GM15510 (cell line): ENCODE measurements around the gene HOTAIR.

Experiments
- POLR2A ChIP-seq: IDR thresholded peaks from 3 replicates; pipeline ENCODE4 v1.6.1; 2011; ENCODE audit warnings: borderline replicate concordance; ENCODE audit not compliant: insufficient read length; ENCODE audit errors: extremely low read depth

Gene HOTAIR

GRCh38 chr12:53995378-53996239 lies 20.9 kb upstream of the HOTAIR start:
- TF ChIP-seq POLR2A = no peak

DNA sequence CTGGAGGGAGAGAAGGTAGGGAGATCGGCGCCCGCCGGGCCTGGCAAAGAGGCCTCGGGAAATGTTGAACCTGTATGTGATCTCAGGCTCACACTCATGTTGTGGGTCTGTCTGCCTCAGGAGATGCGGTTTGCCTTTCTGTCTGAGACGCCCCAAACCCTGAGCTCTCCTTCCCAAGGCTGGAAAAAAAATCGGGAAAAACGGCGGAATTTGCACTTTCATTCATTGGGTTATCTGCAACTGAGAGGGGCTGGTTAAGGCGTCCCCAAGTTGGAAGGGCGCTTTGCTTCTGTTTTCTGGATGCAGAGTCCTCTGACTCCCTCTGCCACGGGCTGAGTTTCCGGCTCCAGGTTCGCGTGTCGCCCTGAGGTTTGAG lies 20.2 kb upstream of the HOTAIR start:
- TF ChIP-seq POLR2A = no peak

DNA sequence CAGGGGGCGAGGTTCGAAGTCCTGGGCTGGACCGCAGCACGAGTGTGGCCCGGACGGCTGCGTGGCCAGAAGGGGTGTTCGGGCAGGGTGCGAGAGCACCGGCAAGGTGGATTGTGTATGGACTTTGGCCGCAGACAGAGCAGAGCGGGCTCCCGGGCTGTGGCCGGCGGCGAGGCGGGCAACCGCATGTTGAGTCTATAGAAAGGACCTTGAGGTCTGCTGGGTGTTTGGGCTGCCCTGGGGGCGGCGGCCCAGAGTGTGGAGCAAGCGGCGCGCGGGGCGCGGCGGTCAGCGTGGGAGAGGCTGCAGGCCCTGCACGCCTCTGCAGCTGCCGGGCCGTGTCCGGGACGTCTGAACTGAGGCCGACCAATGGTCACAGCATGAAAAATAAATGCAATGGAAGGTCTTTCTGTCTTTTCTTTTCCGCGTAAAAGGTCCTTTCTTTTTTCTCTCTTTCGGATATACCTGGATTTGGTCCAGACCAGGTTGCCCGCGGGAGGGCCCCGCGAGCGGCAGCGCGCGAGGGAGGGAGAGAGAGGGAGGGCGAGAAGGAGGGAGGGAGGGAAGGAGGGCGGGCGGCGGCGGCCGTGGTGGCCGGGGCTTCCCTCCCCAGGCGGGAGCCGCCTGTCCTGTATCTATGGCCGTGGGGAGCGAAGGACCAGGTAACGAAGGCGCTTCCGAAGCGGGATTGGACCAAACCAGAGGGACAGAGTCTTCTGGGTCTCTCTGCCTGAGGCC lies 19.7 kb upstream of the HOTAIR start:
- no peak for TF ChIP-seq POLR2A

DNA sequence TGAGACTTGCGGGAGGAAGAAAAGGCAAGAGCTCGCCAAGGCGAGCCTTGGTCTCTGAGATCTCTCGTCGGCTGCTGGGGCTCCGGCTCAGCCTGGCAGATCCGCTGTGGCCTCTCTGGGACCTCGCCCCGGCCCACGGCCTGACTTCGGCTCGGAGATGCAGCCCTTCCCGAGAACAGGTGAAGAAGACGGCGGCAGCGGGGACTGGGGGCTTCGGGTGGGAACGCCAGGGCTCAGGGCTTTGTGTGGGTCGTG lies 19.2 kb upstream of the HOTAIR start:
- no peak for TF ChIP-seq POLR2A

GRCh38 chr12:53993162-53994008 lies 18.6 kb upstream of the HOTAIR start:
- no peak for TF ChIP-seq POLR2A

DNA sequence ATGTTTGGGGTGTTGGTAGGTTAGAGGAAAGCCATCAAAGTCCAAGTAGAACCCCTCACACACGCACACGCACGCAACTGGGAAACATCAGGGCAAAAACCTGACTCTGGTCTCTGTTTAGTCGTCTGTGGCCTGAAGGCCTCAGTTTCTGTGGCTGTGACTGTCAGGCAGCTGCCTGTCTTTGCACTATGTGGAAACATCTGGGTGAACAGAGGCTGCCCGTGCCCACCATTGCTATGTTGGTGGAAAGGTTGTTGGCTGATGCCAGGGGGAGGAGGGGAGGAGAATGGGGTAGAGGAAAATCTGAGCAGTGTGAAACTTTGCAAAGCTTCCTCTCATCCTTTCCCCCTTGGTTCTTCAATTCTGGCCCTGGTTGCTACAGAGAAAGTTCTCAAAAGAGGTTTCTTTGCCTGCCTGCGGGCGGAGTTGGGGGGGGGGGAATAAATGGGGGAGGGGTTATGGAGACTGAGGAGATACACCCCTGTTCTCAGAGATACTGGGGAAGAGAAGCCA lies 17.7 kb upstream of the HOTAIR start:
- no peak for TF ChIP-seq POLR2A

DNA sequence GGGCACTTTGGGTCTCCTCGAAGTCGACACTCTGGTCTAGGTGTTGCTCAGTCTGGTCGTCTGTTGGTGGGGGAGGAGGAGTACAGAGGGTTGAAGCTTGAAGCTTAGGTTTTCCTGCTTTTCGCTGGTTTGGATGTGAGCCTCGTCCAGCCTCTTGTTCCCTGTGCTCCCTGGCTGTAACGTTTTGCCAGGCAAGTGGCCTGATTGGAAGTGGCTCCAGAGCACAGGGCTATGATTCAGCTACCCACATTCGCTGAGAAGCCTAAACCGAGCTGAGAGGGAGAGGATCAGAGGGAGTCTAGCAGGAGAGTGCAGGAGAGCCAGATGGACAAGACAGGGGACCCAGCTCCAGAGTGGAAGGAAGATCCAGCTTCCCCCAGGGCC lies 16.3 kb upstream of the HOTAIR start:
- TF ChIP-seq POLR2A = no peak

DNA sequence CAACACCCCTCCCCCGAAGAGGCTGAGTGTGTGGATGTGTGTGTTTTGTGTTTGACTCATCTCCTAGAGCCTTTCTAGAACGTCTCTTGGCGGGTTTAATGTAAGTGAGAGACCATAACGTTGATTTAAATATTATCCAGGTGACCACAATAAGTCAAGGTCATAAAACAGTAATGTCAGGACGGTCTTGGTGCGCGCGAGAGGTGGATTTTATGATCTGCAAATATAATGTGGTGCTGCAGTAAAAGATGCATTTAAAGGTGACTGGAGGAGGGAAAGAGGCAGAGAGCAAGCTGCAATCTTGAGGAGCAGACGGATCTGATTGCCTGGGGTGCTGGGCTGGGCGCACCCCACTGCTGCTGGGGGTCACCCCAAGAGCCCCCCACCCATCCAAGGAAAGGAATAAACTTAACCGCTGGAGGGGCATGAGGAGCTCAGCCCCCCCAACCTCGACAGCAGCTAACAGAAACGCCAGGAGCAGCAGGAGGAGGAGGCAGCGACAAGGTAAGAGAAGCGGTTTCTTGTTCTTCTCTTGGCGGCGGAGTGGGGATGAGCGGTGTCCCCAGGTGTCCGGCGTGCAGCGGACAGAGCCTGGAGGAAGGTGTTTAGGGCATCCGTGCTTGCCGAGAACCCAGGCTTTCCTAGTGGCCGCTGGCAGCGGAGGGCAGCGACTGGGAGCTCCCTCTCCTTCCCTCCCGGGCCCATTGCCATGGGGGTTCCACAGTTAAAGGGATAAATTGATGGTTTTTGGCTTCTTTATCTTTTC lies 15.7 kb upstream of the HOTAIR start:
- no peak for TF ChIP-seq POLR2A

DNA sequence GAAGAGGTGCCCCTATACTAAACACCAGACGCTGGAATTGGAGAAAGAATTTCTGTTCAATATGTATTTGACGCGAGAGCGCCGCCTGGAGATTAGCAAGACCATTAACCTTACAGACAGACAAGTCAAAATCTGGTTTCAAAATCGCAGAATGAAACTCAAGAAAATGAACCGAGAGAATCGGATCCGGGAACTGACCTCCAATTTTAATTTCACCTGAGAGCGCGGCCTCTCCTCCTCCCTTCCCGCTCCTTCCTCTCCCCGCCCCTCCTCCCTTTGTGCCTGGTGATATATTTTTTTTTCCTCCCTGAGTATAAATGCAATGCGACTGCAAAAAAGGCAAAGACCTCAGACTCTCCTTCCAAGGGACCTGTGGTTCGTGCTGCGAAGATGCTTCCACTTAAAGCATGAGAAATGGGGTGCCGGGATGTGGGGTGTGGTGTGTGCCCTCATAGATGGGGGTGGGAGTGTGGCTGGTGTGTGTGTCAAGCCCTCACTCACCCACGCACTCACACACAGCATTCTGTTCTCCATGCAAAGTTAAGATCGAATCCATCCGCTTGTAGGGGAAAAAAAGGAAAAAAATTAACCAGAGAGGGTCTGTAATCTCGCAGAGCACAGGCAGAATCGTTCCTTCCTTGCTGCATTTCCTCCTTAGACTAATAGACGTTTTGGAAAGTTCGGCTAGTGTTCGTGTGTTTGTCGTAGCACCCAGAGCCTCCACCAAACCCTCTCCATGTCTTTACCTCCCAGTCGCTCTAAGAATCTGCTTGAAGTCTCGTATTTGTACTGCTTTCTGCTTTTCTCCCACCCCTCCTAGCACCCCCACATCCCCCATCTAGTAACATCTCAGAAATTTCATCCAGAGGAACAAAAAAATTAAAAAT lies 14.7 kb upstream of the HOTAIR start:
- TF ChIP-seq POLR2A = no peak

DNA sequence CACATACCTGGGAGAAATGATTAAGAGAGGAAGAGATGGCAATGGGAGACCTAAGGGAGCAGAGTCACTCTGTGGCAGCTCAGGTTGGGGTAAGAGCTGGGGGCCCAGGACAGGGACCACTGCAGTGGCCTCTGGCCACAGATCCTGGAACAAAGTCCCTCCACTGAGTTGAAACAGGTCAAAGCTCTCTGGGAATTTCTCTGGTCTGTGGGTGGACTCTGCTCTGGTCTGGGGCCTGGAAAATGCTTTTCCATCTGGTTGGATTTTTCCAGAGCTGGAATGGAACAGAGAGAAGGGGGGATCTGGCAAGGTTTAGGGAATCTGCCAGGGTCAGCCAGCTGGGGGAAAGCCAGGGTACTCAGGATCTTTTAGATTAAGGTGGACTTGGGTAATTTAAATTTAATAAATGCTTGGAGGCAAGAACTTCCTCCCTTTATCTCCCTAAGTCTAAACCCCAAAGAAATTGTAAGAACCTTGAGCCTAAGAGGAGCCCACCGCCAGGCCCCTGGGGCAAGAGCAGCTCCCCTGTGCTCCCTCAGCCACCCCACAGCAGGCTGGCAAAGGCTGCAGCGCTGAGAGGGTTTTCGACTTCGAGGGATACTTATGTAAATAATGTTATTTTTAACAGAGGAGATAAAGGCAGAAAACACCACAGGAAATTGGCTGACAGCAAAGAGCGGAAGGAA lies 13.9 kb upstream of the HOTAIR start:
- TF ChIP-seq POLR2A = no peak

DNA sequence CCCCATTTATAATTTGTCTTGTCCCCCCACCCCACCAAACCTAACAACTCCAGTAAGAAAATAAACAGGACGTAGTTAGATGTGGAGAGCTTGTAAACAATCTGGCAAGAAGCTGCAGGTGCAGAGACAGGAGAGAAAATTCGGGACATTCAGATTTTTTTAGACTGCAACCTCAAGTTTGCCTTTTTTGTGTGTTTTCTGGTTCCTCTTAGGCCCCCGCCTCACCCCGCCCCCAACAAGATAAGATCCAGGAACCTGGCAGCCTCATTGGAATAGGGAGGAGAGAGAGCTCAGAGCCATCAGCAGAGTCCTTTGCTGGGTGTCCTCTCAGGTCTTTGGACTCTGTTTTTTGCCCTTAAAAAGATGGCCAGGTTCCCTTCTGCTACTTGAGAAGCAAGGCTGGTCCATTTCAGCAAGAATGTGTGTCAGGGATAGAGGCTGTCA lies 13.1 kb upstream of the HOTAIR start:
- no peak for TF ChIP-seq POLR2A

DNA sequence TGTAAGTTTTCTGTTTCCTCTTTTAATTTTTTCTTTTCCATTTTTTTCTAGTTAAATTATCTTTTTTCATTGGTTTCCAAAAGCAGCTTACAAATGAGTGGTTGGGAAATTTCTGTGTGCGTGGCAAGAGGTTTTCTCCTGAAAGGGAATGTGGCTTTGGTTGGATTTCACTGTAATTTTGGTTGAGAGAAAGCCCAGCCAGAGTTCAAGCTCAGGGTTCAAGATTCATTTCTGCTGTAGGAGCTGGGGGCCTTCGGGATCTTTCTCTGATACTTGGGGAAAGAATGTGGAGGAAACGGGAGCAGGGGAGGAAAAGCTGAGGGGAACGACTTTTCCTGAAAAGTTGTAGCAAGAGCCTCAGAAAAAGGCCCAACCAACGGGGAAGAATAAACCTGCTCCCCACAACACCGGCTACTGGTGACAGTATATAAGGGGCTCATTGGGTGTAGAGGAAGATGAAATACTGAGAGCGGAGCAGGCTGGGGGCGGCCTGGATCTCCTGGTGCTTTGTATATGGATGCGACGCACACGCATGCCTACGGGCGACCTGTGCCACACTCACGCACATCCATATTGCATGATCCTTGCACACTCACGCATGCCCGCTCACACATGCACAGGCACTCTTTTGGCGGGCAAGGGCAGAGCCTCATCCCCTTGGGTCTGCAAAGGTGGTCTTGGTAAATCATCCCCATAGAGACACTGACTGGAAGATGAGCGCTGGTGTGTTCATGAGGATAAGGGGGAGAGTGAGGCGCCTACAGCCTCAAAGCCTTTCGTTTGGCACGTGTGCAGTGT lies 12.1 kb upstream of the HOTAIR start:
- no peak for TF ChIP-seq POLR2A
